GM12872 (cell line): ENCODE data around the gene PKD1.

Experiments used
- TF ChIP-seq, protein P1 (sequence below): IDR thresholded peaks from 3 replicates; pipeline ENCODE4 v1.5.1; 2011; ENCODE audit warnings: low read depth, mild to moderate bottlenecking, low read length, moderate library complexity; ENCODE audit not compliant: insufficient read depth

Gene PKD1

DNA sequence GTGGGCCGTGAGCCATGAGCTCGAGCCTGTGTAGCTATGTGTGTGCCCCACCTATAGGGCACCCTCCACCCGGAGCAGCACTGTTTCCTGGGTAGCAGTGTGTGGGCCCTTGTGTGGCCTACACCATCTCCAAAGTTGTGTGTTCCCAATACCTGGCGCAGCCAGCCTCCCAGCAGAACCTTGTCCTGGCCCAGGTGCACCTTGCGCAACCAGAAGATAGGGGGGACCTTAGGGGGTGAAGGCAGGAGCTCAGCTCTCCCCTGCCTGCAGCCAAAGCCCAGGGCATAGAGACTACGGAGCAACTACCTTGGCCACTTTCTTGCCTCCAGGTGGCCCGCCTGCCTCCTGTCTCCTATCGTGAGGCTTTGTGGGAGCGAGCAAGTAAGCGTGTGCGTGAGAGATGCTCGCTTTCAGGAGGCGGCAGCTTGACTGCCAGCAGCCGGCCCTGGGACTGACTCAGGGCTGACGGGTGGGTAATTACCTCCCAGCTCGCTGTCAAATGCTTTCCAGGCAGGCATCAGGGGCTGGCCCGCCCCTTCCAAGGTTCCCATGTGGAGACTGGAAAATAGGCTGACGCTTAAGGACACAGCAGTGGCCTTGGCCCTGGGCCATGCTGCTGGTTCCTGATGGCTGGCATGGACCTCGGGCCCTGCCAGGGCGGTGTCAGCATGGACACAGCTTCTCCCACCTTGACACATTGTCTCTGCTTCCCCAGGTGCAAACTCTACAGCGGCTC, 38.9 kb upstream of the PKD1 start:
- TF ChIP-seq, protein P1, sequence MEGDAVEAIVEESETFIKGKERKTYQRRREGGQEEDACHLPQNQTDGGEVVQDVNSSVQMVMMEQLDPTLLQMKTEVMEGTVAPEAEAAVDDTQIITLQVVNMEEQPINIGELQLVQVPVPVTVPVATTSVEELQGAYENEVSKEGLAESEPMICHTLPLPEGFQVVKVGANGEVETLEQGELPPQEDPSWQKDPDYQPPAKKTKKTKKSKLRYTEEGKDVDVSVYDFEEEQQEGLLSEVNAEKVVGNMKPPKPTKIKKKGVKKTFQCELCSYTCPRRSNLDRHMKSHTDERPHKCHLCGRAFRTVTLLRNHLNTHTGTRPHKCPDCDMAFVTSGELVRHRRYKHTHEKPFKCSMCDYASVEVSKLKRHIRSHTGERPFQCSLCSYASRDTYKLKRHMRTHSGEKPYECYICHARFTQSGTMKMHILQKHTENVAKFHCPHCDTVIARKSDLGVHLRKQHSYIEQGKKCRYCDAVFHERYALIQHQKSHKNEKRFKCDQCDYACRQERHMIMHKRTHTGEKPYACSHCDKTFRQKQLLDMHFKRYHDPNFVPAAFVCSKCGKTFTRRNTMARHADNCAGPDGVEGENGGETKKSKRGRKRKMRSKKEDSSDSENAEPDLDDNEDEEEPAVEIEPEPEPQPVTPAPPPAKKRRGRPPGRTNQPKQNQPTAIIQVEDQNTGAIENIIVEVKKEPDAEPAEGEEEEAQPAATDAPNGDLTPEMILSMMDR: no peak

DNA sequence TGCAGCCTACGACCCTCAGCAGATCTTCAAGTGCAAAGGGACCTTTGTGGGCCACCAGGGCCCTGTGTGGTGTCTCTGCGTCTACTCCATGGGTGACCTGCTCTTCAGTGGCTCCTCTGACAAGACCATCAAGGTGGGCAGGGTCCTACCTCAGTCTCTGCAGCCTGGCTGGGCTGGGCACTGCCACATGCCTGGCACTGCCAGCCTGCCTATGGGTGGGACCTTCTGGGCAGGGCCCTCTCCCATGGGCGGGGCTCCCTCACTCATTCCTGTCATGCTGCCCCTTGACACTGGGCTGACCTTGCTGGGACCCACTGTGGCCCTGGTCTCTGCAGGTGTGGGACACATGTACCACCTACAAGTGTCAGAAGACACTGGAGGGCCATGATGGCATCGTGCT, 38.2 kb upstream of the PKD1 start:
- TF ChIP-seq, protein P1: no peak

DNA sequence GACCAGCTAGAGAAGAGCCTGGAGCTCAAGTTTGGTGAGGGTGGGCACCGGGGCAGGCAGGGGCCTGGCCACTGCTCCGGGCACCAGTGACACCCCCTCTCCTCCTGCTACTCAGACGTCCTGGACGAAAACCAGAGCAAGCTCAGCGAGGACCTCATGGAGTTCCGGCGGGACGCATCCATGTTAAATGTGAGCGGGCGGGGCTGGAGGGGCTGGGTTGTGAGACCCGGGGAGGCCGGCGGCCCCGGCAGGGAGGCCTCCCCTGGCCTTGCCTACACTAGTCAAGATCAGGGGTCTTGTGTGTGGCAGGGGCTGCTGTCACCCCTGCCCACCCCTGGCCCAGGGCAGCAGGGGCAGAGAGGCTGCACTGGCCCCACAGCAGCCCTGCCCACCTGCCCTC, 37.7 kb upstream of the PKD1 start:
- TF ChIP-seq, protein P1: no peak

DNA sequence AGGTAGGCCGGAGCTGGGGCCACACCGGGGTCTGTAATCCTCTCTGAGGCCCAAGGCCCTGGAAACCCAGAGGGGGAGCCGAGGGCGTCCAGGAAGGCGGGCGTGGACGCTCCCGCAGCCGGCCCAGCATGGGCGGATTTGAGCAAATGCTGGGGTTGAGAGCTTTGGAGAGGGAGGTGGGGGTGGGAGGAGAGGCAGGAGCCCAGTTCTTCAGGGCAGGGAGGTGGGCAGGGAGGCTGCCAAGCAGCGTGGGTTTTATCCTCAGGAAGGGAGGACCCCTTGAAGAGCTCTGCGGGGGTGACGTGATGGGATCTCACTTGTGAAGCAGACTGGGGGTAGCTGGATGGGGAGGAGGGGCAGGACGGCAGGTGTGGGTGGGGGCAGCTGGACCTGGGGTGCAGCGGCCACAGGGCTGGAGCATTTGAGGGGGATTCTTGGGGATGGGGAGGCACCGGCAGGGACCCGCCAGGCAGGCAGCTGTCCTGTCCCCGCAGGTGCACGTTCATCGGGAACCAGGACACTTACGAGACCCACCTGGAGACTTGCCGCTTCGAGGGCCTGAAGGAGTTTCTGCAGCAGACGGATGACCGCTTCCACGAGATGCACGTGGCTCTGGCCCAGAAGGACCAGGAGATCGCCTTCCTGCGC, 37.1 kb upstream of the PKD1 start:
- TF ChIP-seq, protein P1: no peak

DNA sequence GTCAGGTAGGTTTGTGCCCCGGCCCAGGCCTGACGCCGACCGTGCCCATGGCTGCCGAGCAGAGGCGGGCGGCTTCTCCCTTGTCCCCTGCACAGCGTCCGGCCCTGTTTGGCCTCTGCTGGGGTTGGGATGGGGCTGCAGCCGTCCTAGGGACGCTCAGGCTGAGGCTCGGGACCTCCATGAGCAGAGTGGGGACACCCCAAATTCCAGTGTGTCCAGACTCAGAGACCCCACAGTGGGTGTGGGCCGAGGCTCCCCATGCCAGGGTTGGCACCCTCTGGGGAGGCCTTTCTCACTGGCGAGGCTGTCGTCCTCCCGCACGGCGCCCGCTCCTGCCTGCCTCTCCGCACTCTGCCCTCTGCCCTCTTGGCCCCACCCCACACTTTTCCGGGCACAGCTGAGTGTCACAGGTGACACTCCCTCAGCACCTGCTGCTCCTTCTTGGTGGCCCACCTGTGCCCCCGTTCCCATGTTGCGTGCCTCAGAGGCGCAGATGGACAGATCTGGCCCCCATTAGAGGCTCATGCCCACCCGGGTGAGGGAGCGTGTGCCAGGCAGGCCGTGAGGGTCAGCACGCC, 36.0 kb upstream of the PKD1 start:
- TF ChIP-seq, protein P1: no peak

DNA sequence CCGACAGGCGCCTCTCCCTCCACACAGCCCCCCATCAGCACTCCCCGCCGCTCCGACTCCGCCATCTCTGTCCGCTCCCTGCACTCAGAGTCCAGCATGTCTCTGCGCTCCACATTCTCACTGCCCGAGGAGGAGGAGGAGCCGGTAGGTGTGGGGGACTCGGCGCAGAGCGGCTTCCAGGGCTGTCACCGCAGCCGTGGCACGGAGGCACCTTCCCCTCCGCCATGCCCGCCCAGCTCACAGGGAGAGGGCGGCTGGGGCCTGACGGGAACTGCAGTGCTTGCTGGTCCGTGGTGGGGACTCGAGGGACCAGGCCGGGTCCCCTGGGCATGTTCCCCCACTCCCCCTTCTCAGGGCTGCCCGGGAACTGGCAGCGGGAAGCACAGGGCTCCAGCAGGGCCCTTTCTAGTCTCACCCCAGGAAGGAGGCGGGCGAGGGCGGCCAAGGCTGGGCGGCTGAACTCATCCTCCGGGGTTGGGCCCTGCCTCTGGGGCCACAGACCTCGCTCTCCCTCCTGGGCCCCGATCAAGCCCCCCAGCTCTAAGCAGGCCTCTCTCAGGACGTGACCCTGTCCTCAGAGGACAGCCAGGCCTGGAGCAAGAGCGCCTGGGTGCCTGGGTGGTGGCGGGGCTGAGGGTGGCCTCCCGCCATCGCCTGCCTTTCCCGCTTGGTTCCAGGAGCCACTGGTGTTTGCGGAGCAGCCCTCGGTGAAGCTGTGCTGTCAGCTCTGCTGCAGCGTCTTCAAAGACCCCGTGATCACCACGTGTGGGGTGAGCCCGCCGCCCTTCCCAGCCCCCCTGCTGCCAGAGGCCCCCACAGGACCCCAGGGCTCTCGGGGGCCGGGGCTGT, 35.1 kb upstream of the PKD1 start:
- TF ChIP-seq, protein P1: no peak

DNA sequence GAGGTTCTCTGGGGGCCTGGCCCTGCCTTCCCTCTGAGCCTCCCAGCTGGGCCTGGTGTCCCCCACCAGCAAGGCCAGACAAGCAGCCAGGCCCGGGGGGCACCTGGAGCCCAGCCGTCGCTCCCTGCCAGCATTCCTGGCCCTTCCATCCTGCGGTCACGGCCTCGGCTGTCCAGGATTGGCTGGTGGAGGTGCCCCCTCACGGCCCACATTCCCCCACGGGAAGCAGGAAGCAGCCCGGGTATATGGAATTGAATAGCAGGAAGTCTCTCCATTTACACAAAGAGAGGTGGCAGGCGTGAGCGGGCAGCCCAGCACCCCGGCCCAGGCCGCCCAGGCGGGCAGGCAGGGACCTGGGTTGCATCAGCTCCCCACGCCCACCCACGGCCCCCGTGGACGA, 34.4 kb upstream of the PKD1 start:
- TF ChIP-seq, protein P1: no peak
